Loucy (cell line): Measurements from ENCODE around the gene FUT7.

Experiments used
- CTCF ChIP-seq: fragments of 200-600 bp; sonication (generic); conservative IDR thresholded peaks from 2 replicates; pipeline ENCODE4 v1.5.1; 2014; ENCODE audit warnings: mild to moderate bottlenecking, antibody characterized with exemption, low read length
- EZH2phosphoT487 ChIP-seq: fragments of 200-600 bp; IDR thresholded peaks from 2 replicates; pipeline ENCODE4 v1.6.1; 2018; ENCODE audit warnings: antibody characterized with exemption, mild to moderate bottlenecking, moderate library complexity, borderline replicate concordance

- no peak for TF ChIP-seq CTCF
- TF ChIP-seq EZH2phosphoT487: no peak
Measured at GRCh38 chr9:136997371-136997770, 34.5 kb downstream of the FUT7 start.
